ENCODE data around the gene BMP2. TPM values are rescaled to one million over a fixed set of nuclear protein-coding genes. Genes with fewer than 3 reads are reported as not detected.

The BMP2 gene
- total RNA-seq, 1 donor from 2014 or later = 0.58 TPM

GRCh38 chr20:6811262-6812035 is 44.0 kb downstream of the BMP2 start:
- H3K4me3 Mint-ChIP-seq = no peak overlapping the region
- H3K9me3 Mint-ChIP-seq = no peaks in the 10 kb centered on the region
- H3K36me3 Mint-ChIP-seq (ENCODE audit: low read depth) = no peaks in the 10 kb centered on the region
- H3K4me1 Mint-ChIP-seq = peaks cover 19% of the 10 kb centered on the region
- H3K27me3 Mint-ChIP-seq (ENCODE audit: low read depth) = peaks cover 4% of the 10 kb centered on the region
- no peak for DNase-seq (ENCODE audit: low read depth, low spot score)
- no peak overlapping the region for H3K27ac Mint-ChIP-seq (ENCODE audit: unreplicated experiment)
- TF ChIP-seq CTCF (conservative IDR thresholded peaks at IDR 0.05) = no peak

- DNase-seq (ENCODE audit: low read depth, low spot score) = no peak
- Mint-ChIP-seq H3K4me1 (peaks cover 19% of the 10 kb centered on the region), H3K4me3 (no peak overlapping the region), H3K36me3 (ENCODE audit: low read depth) (no peaks in the 10 kb centered on the region), H3K9me3 (no peaks in the 10 kb centered on the region), H3K27ac (ENCODE audit: unreplicated experiment) (no peak overlapping the region), H3K27me3 (ENCODE audit: low read depth) (peaks cover 4% of the 10 kb centered on the region)
- no peak for TF ChIP-seq CTCF (conservative IDR thresholded peaks at IDR 0.05)
Measured at GRCh38 chr20:6812530-6812929, 45.0 kb downstream of the BMP2 start.

GRCh38 chr20:6814945-6815344 is 47.5 kb downstream of the BMP2 start:
- Mint-ChIP-seq H3K36me3 (ENCODE audit: low read depth) (no peaks in the 10 kb centered on the region), H3K27ac (ENCODE audit: unreplicated experiment) (no peak overlapping the region), H3K27me3 (ENCODE audit: low read depth) (peaks cover 4% of the 10 kb centered on the region), H3K4me3 (no peak overlapping the region), H3K9me3 (no peaks in the 10 kb centered on the region), H3K4me1 (peaks cover 19% of the 10 kb centered on the region)
- no peak for TF ChIP-seq CTCF (conservative IDR thresholded peaks at IDR 0.05)
- no peak for DNase-seq (ENCODE audit: low read depth, low spot score)

- Mint-ChIP-seq H3K27ac (ENCODE audit: unreplicated experiment) (no peak overlapping the region), H3K36me3 (ENCODE audit: low read depth) (no peaks in the 10 kb centered on the region), H3K9me3 (no peaks in the 10 kb centered on the region), H3K27me3 (ENCODE audit: low read depth) (peaks cover 4% of the 10 kb centered on the region), H3K4me3 (no peak overlapping the region), H3K4me1 (peaks cover 9% of the 10 kb centered on the region)
- no peak for TF ChIP-seq CTCF (conservative IDR thresholded peaks at IDR 0.05)
- no peak for DNase-seq (ENCODE audit: low read depth, low spot score)
Measured at GRCh38 chr20:6818033-6818808, 50.7 kb downstream of the BMP2 start.

GRCh38 chr20:6819599-6819998 is 52.1 kb downstream of the BMP2 start:
- peaks cover 6% of the 10 kb centered on the region for H3K4me1 Mint-ChIP-seq

More at GRCh38 chr20:6819599-6819998, 52.1 kb downstream of the BMP2 start:
- no peak for DNase-seq (ENCODE audit: low read depth, low spot score)
- Mint-ChIP-seq H3K9me3 (no peaks in the 10 kb centered on the region), H3K27ac (ENCODE audit: unreplicated experiment) (no peak overlapping the region), H3K36me3 (ENCODE audit: low read depth) (no peaks in the 10 kb centered on the region), H3K27me3 (ENCODE audit: low read depth) (peaks cover 4% of the 10 kb centered on the region), H3K4me3 (no peak overlapping the region)
- no peak for TF ChIP-seq CTCF (conservative IDR thresholded peaks at IDR 0.05)
